ENCODE results near the gene HOXD13.

The HOXD13 gene

GRCh38 chr2:176096986-176097819 is 4.7 kb downstream of the HOXD13 start (continued):
- TF ChIP-seq ZSCAN5A (tag by site-specific recombination; IDR thresholded peaks at IDR 0.05) (no peak), BCL11A (tag by site-specific recombination; IDR thresholded peaks at IDR 0.05; ENCODE audit: low read depth) (0 out of 2 replicates have a peak, but pooled peaks have one; percentile 40), BCL6B (tag by site-specific recombination; IDR thresholded peaks at IDR 0.05) (no peak), ZNF600 (tag by site-specific recombination; IDR thresholded peaks at IDR 0.05) (no peak), SP7 (tag by site-specific recombination; IDR thresholded peaks at IDR 0.05) (peak; percentile 27; the same call in 1 of the 2 replicates), ZNF211 (tag by site-specific recombination; IDR thresholded peaks at IDR 0.05; ENCODE audit: low read depth) (no peak), AEBP2 (tag by site-specific recombination; IDR thresholded peaks at IDR 0.05; ENCODE audit: borderline replicate concordance) (no peak), ZNF501 (tag by site-specific recombination; IDR thresholded peaks at IDR 0.05) (0 out of 2 replicates have a peak, but pooled peaks have one; percentile 42), IKZF3 (tag by site-specific recombination; IDR thresholded peaks at IDR 0.05) (0 out of 2 replicates have a peak, but pooled peaks have one; percentile 36), KLF8 (tag by site-specific recombination; IDR thresholded peaks at IDR 0.05) (no peak; the same call in 1 of the 2 replicates), ZNF157 (tag by site-specific recombination; IDR thresholded peaks at IDR 0.05) (no peak), ZNF274 (IDR thresholded peaks at IDR 0.05; ENCODE audit: low read length) (no peak), ZNF274 (tag by site-specific recombination; IDR thresholded peaks at IDR 0.05; ENCODE audit: borderline replicate concordance) (no peak), ZNF341 (tag by site-specific recombination; IDR thresholded peaks at IDR 0.05; ENCODE audit: low read depth) (no peak; the same call in 1 of the 2 replicates), PRDM2 (tag by site-specific recombination; IDR thresholded peaks at IDR 0.05; ENCODE audit: borderline replicate concordance) (no peak), ZNF629 (tag by site-specific recombination; IDR thresholded peaks at IDR 0.05) (no peak), ZNF747 (tag by site-specific recombination; IDR thresholded peaks at IDR 0.05) (no peak), PRDM4 (tag by site-specific recombination; IDR thresholded peaks at IDR 0.05) (no peak), ZNF488 (tag by site-specific recombination; IDR thresholded peaks at IDR 0.05) (no peak), YY2 (tag by site-specific recombination; IDR thresholded peaks at IDR 0.05) (no peak), SP3 (tag by site-specific recombination; IDR thresholded peaks at IDR 0.05) (no peak), ZNF366 (tag by site-specific recombination; conservative IDR thresholded peaks at IDR 0.05) (0 out of 2 replicates have a peak, but pooled peaks have one; percentile 46), KLF9 (tag by site-specific recombination; IDR thresholded peaks at IDR 0.05; ENCODE audit: low read depth) (no peak), KLF1 (tag by site-specific recombination; IDR thresholded peaks at IDR 0.05) (0 out of 2 replicates have a peak, but pooled peaks have one; percentile 15), GLIS2 (tag by site-specific recombination; IDR thresholded peaks at IDR 0.05) (peak; percentile 95), ZNF571 (tag by site-specific recombination; IDR thresholded peaks at IDR 0.05) (no peak)
